Liver (tissue), 9 donors: ENCODE results near the gene NUDT6. TPM values are rescaled to one million over a fixed set of nuclear protein-coding genes. Genes with fewer than 3 reads are reported as not detected.
"Not testable (repeated sequence)": the region's sequence is repeated elsewhere in the genome, so short reads cannot be mapped to it uniquely, and the experiment has no call there.

Source experiments
- DNase-seq: peaks from one replicate; pipeline ENCODE4 v3.0.0-alpha.2; 2017; ENCODE audit warnings: low spot score
- H3K27ac ChIP-seq, 2 donors: one replicate each; pipeline ENCODE4 v1.7.0; 2013; ENCODE audit warnings: inconsistent platforms in 2 of 2, low read length in 2 of 2, control low read depth in 1 of 2, low read depth in 1 of 2, mild to moderate bottlenecking in 1 of 2
- H3K27me3 ChIP-seq, 4 donors: one replicate each; pipeline versions ENCODE4 v1.6.1 to v1.7.0; 2013; ENCODE audit warnings: low read length in 3 of 4, inconsistent platforms in 1 of 4, mild to moderate bottlenecking in 1 of 4, moderate library complexity in 1 of 4; ENCODE audit not compliant: control insufficient read depth in 4 of 4, insufficient read depth in 4 of 4
- H3K36me3 ChIP-seq, 4 donors: one replicate each; pipeline versions ENCODE4 v1.6.1 to v1.7.0; 2013; ENCODE audit warnings: low read length in 3 of 4, mild to moderate bottlenecking in 3 of 4, low read depth in 1 of 4, moderate library complexity in 1 of 4; ENCODE audit not compliant: control insufficient read depth in 4 of 4, insufficient read depth in 3 of 4
- H3K4me1 ChIP-seq, 4 donors: one replicate each; pipeline versions ENCODE4 v1.6.1 to v1.7.0; 2013; ENCODE audit warnings: low read length in 3 of 4, mild to moderate bottlenecking in 3 of 4, moderate library complexity in 1 of 4; ENCODE audit not compliant: control insufficient read depth in 4 of 4, insufficient read depth in 4 of 4
- H3K4me3 ChIP-seq, 3 donors: one replicate each; pipeline versions ENCODE4 v1.6.1 to v1.7.0; 2013; ENCODE audit warnings: low read length in 3 of 3, control low read depth in 1 of 3, low read depth in 1 of 3, mild to moderate bottlenecking in 1 of 3
- H3K9ac ChIP-seq, 2 donors: one replicate each; pipeline ENCODE4 v1.7.0; 2013; ENCODE audit warnings: low read length in 2 of 2, mild to moderate bottlenecking in 2 of 2, moderate library complexity in 2 of 2, control low read depth in 1 of 2, low read depth in 1 of 2
- H3K9me3 ChIP-seq, 4 donors: one replicate each; pipeline versions ENCODE4 v1.6.1 to v1.7.0; 2013; ENCODE audit warnings: low read length in 3 of 4; ENCODE audit not compliant: control insufficient read depth in 4 of 4
- ATF3 ChIP-seq: IDR thresholded peaks from 2 replicates; pipeline ENCODE4 v1.6.1; 2016; ENCODE audit warnings: antibody characterized with exemption
- CTCF ChIP-seq: fragments of 150-350 bp; IDR thresholded peaks from 2 replicates; pipeline ENCODE4 v1.5.1; 2017; ENCODE audit warnings: improper control_type of control experiment, low read depth, low read length; ENCODE audit not compliant: missing input control
- EGR1 ChIP-seq, 2 donors: IDR thresholded peaks; 2 replicates each; pipeline ENCODE4 v1.6.1; 2016 to 2018; ENCODE audit warnings: antibody characterized with exemption in 2 of 2, low read depth in 2 of 2
- FOXA1 ChIP-seq: IDR thresholded peaks from 2 replicates; pipeline ENCODE4 v1.6.1; 2016; ENCODE audit warnings: antibody characterized with exemption
- FOXA2 ChIP-seq: IDR thresholded peaks from 2 replicates; pipeline ENCODE4 v1.6.1; 2016; ENCODE audit warnings: antibody characterized with exemption
- GABPA ChIP-seq, 2 donors: IDR thresholded peaks in 1 of 2; conservative IDR thresholded peaks in 1 of 2; 2 replicates each; pipeline ENCODE4 v1.6.1; 2016; ENCODE audit warnings: antibody characterized with exemption in 2 of 2, mild to moderate bottlenecking in 1 of 2, moderate library complexity in 1 of 2
- HNF4A ChIP-seq, 2 donors: conservative IDR thresholded peaks; 2 replicates each; pipeline ENCODE4 v1.6.1; 2016; ENCODE audit warnings: antibody characterized with exemption in 2 of 2, mild to moderate bottlenecking in 2 of 2
- HNF4G ChIP-seq: IDR thresholded peaks from 2 replicates; pipeline ENCODE4 v1.6.1; 2016; ENCODE audit warnings: antibody characterized with exemption
- JUND ChIP-seq, 2 donors: IDR thresholded peaks; 2 replicates each; pipeline ENCODE4 v1.6.1; 2016; ENCODE audit warnings: antibody characterized with exemption in 2 of 2
- NR2F2 ChIP-seq: IDR thresholded peaks from 2 replicates; pipeline ENCODE4 v1.6.1; 2016; ENCODE audit warnings: antibody characterized with exemption
- RAD21 ChIP-seq, 2 donors: IDR thresholded peaks; 2 replicates each; pipeline ENCODE4 v1.6.1; 2016; ENCODE audit warnings: antibody characterized with exemption in 2 of 2, mild to moderate bottlenecking in 2 of 2
- REST ChIP-seq: IDR thresholded peaks from 2 replicates; pipeline ENCODE4 v1.6.1; 2016; ENCODE audit warnings: antibody characterized with exemption, mild to moderate bottlenecking
- RXRA ChIP-seq, 2 donors: IDR thresholded peaks; 2 replicates each; pipeline ENCODE4 v1.6.1; 2017 to 2018; ENCODE audit warnings: antibody characterized with exemption in 2 of 2, mild to moderate bottlenecking in 1 of 2
- SP1 ChIP-seq: IDR thresholded peaks from 2 replicates; pipeline ENCODE4 v1.6.1; 2018; ENCODE audit warnings: antibody characterized with exemption, mild to moderate bottlenecking
- TAF1 ChIP-seq: conservative IDR thresholded peaks from 2 replicates; pipeline ENCODE4 v1.6.1; 2016; ENCODE audit warnings: antibody characterized with exemption, mild to moderate bottlenecking
- YY1 ChIP-seq: IDR thresholded peaks from 2 replicates; pipeline ENCODE4 v1.6.1; 2016; ENCODE audit warnings: antibody characterized with exemption, mild to moderate bottlenecking
- ZBTB33 ChIP-seq: IDR thresholded peaks from 2 replicates; pipeline ENCODE4 v1.6.1; 2016; ENCODE audit warnings: antibody characterized with exemption
- WGBS: extraction: QIAGEN DNeasy Blood & Tissue Kit; methylation state at CpG from one replicate; pipeline ENCODE4 v1.1.7; 2013; 5-methylcytosine and 5-hydroxymethylcytosine counted together
- polyA plus RNA-seq, 2 donors: library from polyadenylated mRNA; stranded (reverse) in 1 of 2; unstranded in 1 of 2; fragments of 200-250 nt in 1 of 2; fragments of >200 nt in 1 of 2; fragmentation: Nextera tagmentation in 1 of 2; extraction: Ambion mirVana in 1 of 2; gene quantifications; one replicate each; pipeline versions ENCODE4 v1.2.1 to v1.2.3, GENCODE V29; 2013 to 2015
- total RNA-seq, 2 donors: library from RNA; depleted of rRNA; stranded (reverse); fragments of >200 nt; gene quantifications; one replicate each; pipeline ENCODE4 v1.2.3, GENCODE V29; 2014
- TF ChIP-seq, protein P1 (sequence below): IDR thresholded peaks from 2 replicates; pipeline ENCODE4 v1.6.1; 2016; ENCODE audit warnings: antibody characterized with exemption
- donor health status: healthy.
- donor health status: healthy.
- donor health status: healthy.
- donor health status: healthy.
- donor health status: healthy.

NUDT6 gene
- total and polyA plus RNA-seq, 4 donors: 8.8 to 13.8 (median 11.0) TPM

GRCh38 chr4:122873146-122873545, 49.3 kb downstream of the NUDT6 start:
- Histone ChIP-seq H3K4me1 (peaks cover 0 to 2% (median 0%) of the 10 kb centered on the region in 4 donors), H3K9me3 (no peaks in the 10 kb centered on the region), H3K27ac (no peak overlapping the region), H3K9ac (no peak overlapping the region), H3K36me3 (no peaks in the 10 kb centered on the region), H3K4me3 (no peak overlapping the region), H3K27me3 (no peaks in the 10 kb centered on the region)
- TF ChIP-seq ZBTB33 (no peak), HNF4A (conservative IDR thresholded peaks at IDR 0.05) (no peak), JUND (IDR thresholded peaks at IDR 0.05) (no peak), RXRA (IDR thresholded peaks at IDR 0.05) (no peak)
- WGBS: 85% methylated on average over 1 of the region's 1 CpG
- no peak for DNase-seq

- not testable (repeated sequence) for H3K4me1 ChIP-seq, H3K36me3 ChIP-seq, DNase-seq, H3K27ac ChIP-seq, H3K9ac ChIP-seq, H3K27me3 ChIP-seq, H3K9me3 ChIP-seq, H3K4me3 ChIP-seq
- 97% methylated on average over 3 of the region's 3 CpGs for WGBS
Measured at GRCh38 chr4:122868235-122868634, 54.2 kb downstream of the NUDT6 start.

DNA sequence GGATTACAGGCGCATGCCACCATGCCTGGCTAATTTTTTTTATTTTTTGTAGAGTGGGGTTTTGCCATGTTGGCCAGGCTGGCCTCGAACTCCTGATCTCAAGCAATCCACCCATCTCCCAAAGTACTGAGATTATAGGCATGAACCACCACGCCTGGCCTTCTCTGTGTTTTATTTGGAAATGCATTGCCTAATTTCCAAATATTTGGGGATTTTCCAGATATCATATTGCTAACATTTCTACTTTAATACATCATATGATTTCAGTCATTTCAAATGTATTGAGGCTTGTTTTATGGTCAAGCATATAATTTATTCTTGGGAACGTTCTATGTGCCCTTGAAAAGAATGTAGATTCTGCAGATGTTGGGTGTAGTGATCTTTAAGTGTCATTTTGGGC, 57.0 kb downstream of the NUDT6 start:
- H3K36me3 ChIP-seq: no peaks in the 10 kb centered on the region
- TF ChIP-seq ZBTB33: no peak
- TF ChIP-seq EGR1 (IDR thresholded peaks at IDR 0.05; ENCODE audit: low read depth in 2 of 2): no peak
- TF ChIP-seq REST: no peak
- TF ChIP-seq FOXA1: no peak
- no peak for TF ChIP-seq YY1
- TF ChIP-seq HNF4G: no peak
- no peak for TF ChIP-seq GABPA (IDR thresholded peaks at IDR 0.05 in 1 of 2, conservative IDR thresholded peaks at IDR 0.05 in 1 of 2)
- TF ChIP-seq FOXA2: no peak
- no peak for TF ChIP-seq JUND (IDR thresholded peaks at IDR 0.05)
- no peak for TF ChIP-seq RXRA (IDR thresholded peaks at IDR 0.05)
- TF ChIP-seq, protein P1, sequence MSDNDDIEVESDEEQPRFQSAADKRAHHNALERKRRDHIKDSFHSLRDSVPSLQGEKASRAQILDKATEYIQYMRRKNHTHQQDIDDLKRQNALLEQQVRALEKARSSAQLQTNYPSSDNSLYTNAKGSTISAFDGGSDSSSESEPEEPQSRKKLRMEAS: no peak
- TF ChIP-seq SP1: no peak
- no peak for TF ChIP-seq ATF3
- TF ChIP-seq CTCF: no peak
- TF ChIP-seq RAD21 (IDR thresholded peaks at IDR 0.05): no peak
- TF ChIP-seq HNF4A (conservative IDR thresholded peaks at IDR 0.05): no peak
- no peak for TF ChIP-seq TAF1
- TF ChIP-seq NR2F2: no peak
- H3K9ac ChIP-seq: no peak overlapping the region
- H3K4me1 ChIP-seq: no peaks in the 10 kb centered on the region
- no peak overlapping the region for H3K4me3 ChIP-seq
- H3K27ac ChIP-seq: no peak overlapping the region
- 84% methylated on average over 4 of the region's 4 CpGs for WGBS
- DNase-seq: no peak
- H3K27me3 ChIP-seq: no peaks in the 10 kb centered on the region
- no peaks in the 10 kb centered on the region for H3K9me3 ChIP-seq
